GM12892 (cell line): ENCODE results near the gene CCDC40. TPM values are rescaled to one million over a fixed set of nuclear protein-coding genes. Genes with fewer than 3 reads are reported as not detected.
A peak's percentile ranks its signal among the peaks of the same experiment; 100 is the strongest.

Experiments
- DNase-seq: peaks from one replicate; pipeline ENCODE4 v3.0.0; 2011; ENCODE audit not compliant: insufficient read length
- FAIRE-seq: peaks from 2 replicates; lab custom pipeline; 2011; peaks lifted over from hg19 to GRCh38; lab: Jason Lieb, UNC
- POLR2A ChIP-seq: IDR thresholded peaks from 2 replicates; pipeline ENCODE4 v1.6.1; 2011; ENCODE audit warnings: low read depth, low read length, control low read depth
- POLR2AphosphoS5 ChIP-seq: IDR thresholded peaks from 2 replicates; pipeline ENCODE4 v1.6.1; 2011; ENCODE audit warnings: low read depth, low read length, control low read depth
- TAF1 ChIP-seq: IDR thresholded peaks from 2 replicates; pipeline ENCODE4 v1.6.1; 2011; ENCODE audit warnings: low read depth, mild to moderate bottlenecking, control low read depth, low read length, borderline replicate concordance
- polyA plus RNA-seq: library from polyadenylated mRNA; unstranded; fragments of >200 nt; gene quantifications from one replicate; pipeline ENCODE4 v1.2.1, GENCODE V29; 2012; ENCODE audit warnings: missing spikeins, inconsistent platforms; ENCODE audit not compliant: missing spikeins

The CCDC40 gene
- polyA plus RNA-seq = 0.25 TPM

- no peak for TF ChIP-seq POLR2AphosphoS5
- no peak for TF ChIP-seq TAF1
- no peak for TF ChIP-seq POLR2A
- FAIRE-seq (no peak), DNase-seq (peak; percentile 62)
Measured at GRCh38 chr17:80035937-80036714, at the start of gene CCDC40. Gene CCDC40 (plus strand): TSS chr17:80036642. CDS start chr17:80036663, 21 bp downstream.

- TF ChIP-seq POLR2AphosphoS5 (no peak), TAF1 (no peak), POLR2A (no peak)
- no peak for DNase-seq
- FAIRE-seq = no peak
Measured at GRCh38 chr17:79987187-79987934, 49.1 kb upstream of the CCDC40 start.

GRCh38 chr17:79987935-79988184 is 48.6 kb upstream of the CCDC40 start:
- DNase-seq = no peak
- TF ChIP-seq POLR2AphosphoS5 (no peak), POLR2A (no peak), TAF1 (no peak)
- no peak for FAIRE-seq

- DNase-seq (no peak), FAIRE-seq (no peak)
- TF ChIP-seq POLR2AphosphoS5 (no peak), POLR2A (no peak), TAF1 (no peak)
Measured at GRCh38 chr17:79988185-79988971, 48.1 kb upstream of the CCDC40 start.

- no peak for DNase-seq
Measured at GRCh38 chr17:79989106-79989835, 47.2 kb upstream of the CCDC40 start.

GRCh38 chr17:79990051-79990592 is 46.3 kb upstream of the CCDC40 start:
- no peak for FAIRE-seq
- DNase-seq = no peak
- TF ChIP-seq TAF1 (no peak), POLR2A (no peak), POLR2AphosphoS5 (no peak)

More at GRCh38 chr17:79989106-79989835, 47.2 kb upstream of the CCDC40 start:
- no peak for FAIRE-seq
- no peak for TF ChIP-seq POLR2AphosphoS5
- no peak for TF ChIP-seq TAF1
- TF ChIP-seq POLR2A = no peak

- DNase-seq = no peak
- FAIRE-seq = no peak
- TF ChIP-seq POLR2AphosphoS5 (no peak), POLR2A (no peak), TAF1 (no peak)
Measured at GRCh38 chr17:79990704-79991103, 45.7 kb upstream of the CCDC40 start.

GRCh38 chr17:79991140-79991923 is 45.1 kb upstream of the CCDC40 start:
- TF ChIP-seq TAF1 = no peak
- TF ChIP-seq POLR2A = no peak
- TF ChIP-seq POLR2AphosphoS5 = no peak
- FAIRE-seq = no peak
- DNase-seq = peak; percentile 67

- DNase-seq (no peak), FAIRE-seq (no peak)
- no peak for TF ChIP-seq POLR2AphosphoS5
- no peak for TF ChIP-seq POLR2A
- TF ChIP-seq TAF1 = no peak
Measured at GRCh38 chr17:79991924-79992648, 44.4 kb upstream of the CCDC40 start.
